Common myeloid progenitor, CD34-positive (primary cell): ENCODE results near the gene CASP8AP2.
"Not testable (repeated sequence)": the region's sequence is repeated elsewhere in the genome, so short reads cannot be mapped to it uniquely, and the experiment has no call there.

Source experiments
- CTCF ChIA-PET: fragments of 350-600 bp; sonication (Branson Sonifier 250); formaldehyde crosslinking; loops from one replicate; lab custom pipeline; 2021; ENCODE audit warnings: antibody characterized with exemption; lab: Charles Lee
- POLR2A ChIA-PET: fragments of 350-600 bp; sonication (Branson Sonifier 250); formaldehyde crosslinking; loops from one replicate; lab custom pipeline; 2021; ENCODE audit warnings: antibody characterized with exemption; lab: Charles Lee
- DNase-seq, 3 donors: peaks; one replicate each; pipeline versions ENCODE4 v3.0.0 to v3.0.0-alpha.2; 2013
- H3K27ac ChIP-seq, 2 experiments: 1 replicate in 1 of 2; 2 replicates in 1 of 2; pipeline ENCODE4 v1.7.0; 2013; ENCODE audit warnings: inconsistent platforms in 2 of 2, low read length in 2 of 2, mild to moderate bottlenecking in 2 of 2, low read depth in 1 of 2, moderate library complexity in 1 of 2; ENCODE audit not compliant: severe bottlenecking in 2 of 2, insufficient read depth in 1 of 2, poor library complexity in 1 of 2
- H3K27me3 ChIP-seq, 5 experiments: replicated peaks in 2 of 5; 1 replicate in 3 of 5; 2 replicates in 2 of 5; pipeline versions ENCODE4 v1.6.1 to v1.7.0; 2013; ENCODE audit warnings: low read length in 4 of 5, mild to moderate bottlenecking in 2 of 5, moderate library complexity in 2 of 5, inconsistent platforms in 1 of 5; ENCODE audit not compliant: insufficient read depth in 5 of 5, control insufficient read depth in 4 of 5
- H3K36me3 ChIP-seq, 4 experiments: 1 replicate in 2 of 4; 2 replicates in 2 of 4; pipeline versions ENCODE4 v1.6.1 to v1.7.0; 2013; ENCODE audit warnings: low read length in 3 of 4, control low read depth in 1 of 4, mild to moderate bottlenecking in 1 of 4; ENCODE audit not compliant: control insufficient read depth in 4 of 4, insufficient read depth in 4 of 4
- H3K4me1 ChIP-seq, 4 experiments: 1 replicate in 3 of 4; 2 replicates in 1 of 4; pipeline versions ENCODE4 v1.6.1 to v1.7.1; 2013; ENCODE audit warnings: low read length in 3 of 4, mild to moderate bottlenecking in 3 of 4, control low read depth in 1 of 4, inconsistent platforms in 1 of 4, moderate library complexity in 1 of 4; ENCODE audit not compliant: control insufficient read depth in 4 of 4, insufficient read depth in 4 of 4; ENCODE audit errors: control extremely low read depth in 1 of 4
- H3K4me3 ChIP-seq, 7 experiments: 1 replicate in 4 of 7; 2 replicates in 3 of 7; pipeline versions ENCODE4 v1.5.1 to v1.7.0; 2013; ENCODE audit warnings: mild to moderate bottlenecking in 7 of 7, low read length in 6 of 7, moderate library complexity in 6 of 7, inconsistent platforms in 2 of 7, low read depth in 2 of 7, control low read depth in 1 of 7; ENCODE audit not compliant: insufficient read depth in 4 of 7, control insufficient read depth in 1 of 7; ENCODE audit errors: extremely low read depth in 1 of 7
- H3K9me3 ChIP-seq, 5 experiments: 1 replicate in 4 of 5; 2 replicates in 1 of 5; pipeline versions ENCODE4 v1.6.1 to v1.7.1; 2013; ENCODE audit warnings: low read length in 4 of 5, mild to moderate bottlenecking in 2 of 5, inconsistent platforms in 1 of 5, low read depth in 1 of 5, moderate library complexity in 1 of 5; ENCODE audit not compliant: control insufficient read depth in 4 of 5, insufficient read depth in 2 of 5; ENCODE audit errors: control extremely low read depth in 1 of 5
- WGBS: methylation state at CpG from one replicate; pipeline ENCODE4 v1.1.5; 2013; ENCODE audit not compliant: insufficient coverage; 5-methylcytosine and 5-hydroxymethylcytosine counted together

CASP8AP2 gene

GRCh38 chr6:89799096-89799495, 30.6 kb upstream of the CASP8AP2 start:
- Histone ChIP-seq H3K4me3 (no peak overlapping the region), H3K27me3 (no peaks in the 10 kb centered on the region), H3K27ac (no peak overlapping the region), H3K4me1 (peaks cover under 1 to 13% (median 8%) of the 10 kb centered on the region in 4 experiments), H3K36me3 (peaks cover 15 to 42% (median 24%) of the 10 kb centered on the region in 4 experiments), H3K9me3 (no peaks in the 10 kb centered on the region)
- no peak for DNase-seq
- WGBS = 96% methylated on average over 8 of the region's 8 CpGs
- ChIA-PET POLR2A (no interaction called here), CTCF (interaction anchor here (0.7 to 1.9 kb wide), 3 partner anchors 10 to 55 kb away, joined by 3 to 5 read pairs (median 4); no protein-coding TSS in a partner anchor)

- no peak for DNase-seq
- H3K27me3 ChIP-seq = no peaks in the 10 kb centered on the region
- H3K4me3 ChIP-seq = no peak overlapping the region
- no peak overlapping the region for H3K27ac ChIP-seq
- ChIA-PET POLR2A (no interaction called here), CTCF (interaction anchor here (1.9 kb wide), 1 partner anchor 13 kb away, joined by 5 read pairs; no protein-coding TSS in a partner anchor)
- H3K36me3 ChIP-seq = peaks cover 15 to 42% (median 24%) of the 10 kb centered on the region in 4 experiments
- no CpG with 5 or more reads among the region's 2 CpGs for whole genome bisulfite sequencing
- H3K9me3 ChIP-seq = no peaks in the 10 kb centered on the region
- peaks cover 0 to 6% (median 2%) of the 10 kb centered on the region in 4 experiments for H3K4me1 ChIP-seq
These were observed 29.9 kb upstream of the CASP8AP2 start for GRCh38 chr6:89799756-89800155.

GRCh38 chr6:89803271-89803670, 26.4 kb upstream of the CASP8AP2 start:
- no peaks in the 10 kb centered on the region for H3K9me3 ChIP-seq
- H3K36me3 ChIP-seq = peaks cover 13 to 36% (median 24%) of the 10 kb centered on the region in 4 experiments
- H3K27ac ChIP-seq = no peak overlapping the region
- H3K27me3 ChIP-seq = no peaks in the 10 kb centered on the region
- no peak overlapping the region for H3K4me3 ChIP-seq
- WGBS = 98% methylated on average over 8 of the region's 10 CpGs
- CTCF ChIA-PET = interaction anchor here (1.3 to 2.7 kb wide), 2 partner anchors 10 to 11 kb away, joined by 3 to 9 read pairs; no protein-coding TSS in a partner anchor
- POLR2A ChIA-PET = no interaction called here
- H3K4me1 ChIP-seq = no peaks in the 10 kb centered on the region
- DNase-seq = no peak

GRCh38 chr6:89805814-89806371, 23.8 kb upstream of the CASP8AP2 start:
- H3K36me3 ChIP-seq = peaks cover 7 to 17% (median 13%) of the 10 kb centered on the region in 4 experiments
- no peaks in the 10 kb centered on the region for H3K9me3 ChIP-seq
- ChIA-PET POLR2A (interaction anchor here (0.6 kb wide), 1 partner anchor 7 kb away, joined by 4 read pairs; no protein-coding TSS in a partner anchor), CTCF (interaction anchor here (1.3 to 1.5 kb wide), 3 partner anchors 9 to 13 kb away, joined by 3 to 4 read pairs (median 3); partner anchors contain the start of gene MDN1)
- WGBS = 95% methylated on average over 4 of the region's 6 CpGs
- DNase-seq = no peak
- no peak overlapping the region for H3K4me3 ChIP-seq
- H3K27ac ChIP-seq = no peak overlapping the region
- H3K27me3 ChIP-seq = no peaks in the 10 kb centered on the region
- no peaks in the 10 kb centered on the region for H3K4me1 ChIP-seq

- Histone ChIP-seq H3K4me3 (no peak overlapping the region), H3K9me3 (no peaks in the 10 kb centered on the region), H3K27ac (no peak overlapping the region), H3K36me3 (peaks cover 5 to 8% (median 7%) of the 10 kb centered on the region in 4 experiments), H3K27me3 (no peaks in the 10 kb centered on the region), H3K4me1 (no peaks in the 10 kb centered on the region)
- ChIA-PET POLR2A (no interaction called here), CTCF (interaction anchor here (0.9 to 2.6 kb wide), 2 partner anchors 12 to 14 kb away, joined by 3 to 16 read pairs; partner anchors contain the start of gene MDN1)
- DNase-seq = no peak
- no CpG with 5 or more reads among the region's 3 CpGs for WGBS
These were observed 22.1 kb upstream of the CASP8AP2 start for GRCh38 chr6:89807581-89807980.

GRCh38 chr6:89813422-89813821, 16.3 kb upstream of the CASP8AP2 start:
- WGBS = 100% methylated on average over 1 of the region's 3 CpGs
- H3K4me1 ChIP-seq = peaks cover 0 to 13% (median 6%) of the 10 kb centered on the region in 4 experiments
- H3K9me3 ChIP-seq, H3K27me3 ChIP-seq, H3K36me3 ChIP-seq, H3K4me3 ChIP-seq, H3K27ac ChIP-seq, DNase-seq, POLR2A ChIA-PET: not testable (repeated sequence)
- CTCF ChIA-PET = interaction anchor here (0.7 to 2.5 kb wide), 3 partner anchors 10 to 208 kb away, joined by 3 to 9 read pairs (median 3); no protein-coding TSS in a partner anchor

- Histone ChIP-seq H3K36me3 (peaks cover 0 to 7% (median 0%) of the 10 kb centered on the region in 4 experiments), H3K4me1 (peaks cover 7 to 23% (median 14%) of the 10 kb centered on the region in 4 experiments), H3K9me3 (no peaks in the 10 kb centered on the region), H3K4me3 (peak overlapping the region in 2 of 7 experiments; percentile 81 to 93), H3K27me3 (no peaks in the 10 kb centered on the region), H3K27ac (no peak overlapping the region)
- ChIA-PET POLR2A (no interaction called here), CTCF (no interaction called here)
- no peak for DNase-seq
- 90% methylated on average over 3 of the region's 3 CpGs for WGBS
These were observed 12.2 kb upstream of the CASP8AP2 start for GRCh38 chr6:89817481-89817880.
